ENCODE results near the gene HMGN5. TPM values are rescaled to one million over a fixed set of nuclear protein-coding genes. Genes with fewer than 3 reads are reported as not detected.

Gene HMGN5
- 1 to 10 TPM; 3.7 to 5.5 (median 5.2) TPM for total RNA-seq

- TF ChIP-seq CTCF (IDR thresholded peaks at IDR 0.05; ENCODE audit: low read depth), result no peak
Measured at GRCh38 chrX:81201671-81202455, at the start of gene HMGN5, which contains the start of gene SH3BGRL. HMGN5 (minus strand) TSS chrX:81201913; CDS start chrX:81121549, 80,364 bp downstream. SH3BGRL (plus strand) TSS chrX:81202102; CDS start chrX:81202201, 99 bp downstream.

DNA sequence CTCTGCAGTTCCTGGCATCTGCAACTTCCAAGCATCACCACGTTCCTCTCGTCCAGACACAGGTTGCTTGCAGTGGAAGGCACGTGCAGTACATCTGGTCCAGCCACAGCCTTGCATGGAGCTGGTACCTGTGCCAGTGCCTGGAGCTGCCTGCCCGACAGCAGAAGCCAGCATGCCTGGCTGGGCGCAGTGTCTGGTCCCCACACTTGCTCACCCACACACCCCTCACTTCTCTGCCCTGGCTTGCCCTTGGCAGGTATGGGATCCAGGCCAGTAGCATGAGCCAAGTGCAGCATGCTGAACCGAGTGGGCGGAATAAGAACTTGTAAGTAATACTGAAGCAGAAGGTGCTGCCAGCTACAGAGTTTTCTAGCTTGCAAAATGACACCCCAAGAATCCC, 40.0 kb upstream of the HMGN5 start:
- no peak for TF ChIP-seq CTCF (IDR thresholded peaks at IDR 0.05; ENCODE audit: low read depth)

GRCh38 chrX:81240701-81241331, 39.1 kb upstream of the HMGN5 start:
- no peak for TF ChIP-seq CTCF (IDR thresholded peaks at IDR 0.05; ENCODE audit: low read depth)

DNA sequence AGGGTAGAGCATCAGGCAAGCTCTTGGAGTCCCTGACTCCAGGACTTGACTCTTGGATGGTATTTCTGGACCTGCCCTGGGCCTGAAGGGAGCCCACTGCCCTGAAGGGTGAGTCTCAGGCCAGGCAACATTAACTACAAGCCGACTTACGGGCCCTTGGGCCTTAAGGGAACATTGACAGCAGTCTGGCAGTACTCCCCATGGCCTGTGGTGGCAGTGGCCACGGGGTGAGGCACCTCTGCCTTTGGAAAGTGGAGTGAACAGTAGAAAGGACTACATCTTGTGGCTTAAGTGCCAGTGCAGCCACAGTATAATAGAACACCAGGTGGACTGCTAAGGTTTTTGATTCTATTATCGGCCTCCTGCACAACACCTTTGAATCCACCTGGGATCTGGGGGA, 36.5 kb upstream of the HMGN5 start:
- TF ChIP-seq CTCF (IDR thresholded peaks at IDR 0.05; ENCODE audit: low read depth), result no peak

- no peak for TF ChIP-seq CTCF (IDR thresholded peaks at IDR 0.05; ENCODE audit: low read depth)
Measured at GRCh38 chrX:81237516-81237915, 35.8 kb upstream of the HMGN5 start.

- no peak for TF ChIP-seq CTCF (IDR thresholded peaks at IDR 0.05; ENCODE audit: low read depth)
Measured at GRCh38 chrX:81232218-81232617, 30.5 kb upstream of the HMGN5 start.

GRCh38 chrX:81231476-81231875, 29.8 kb upstream of the HMGN5 start:
- TF ChIP-seq CTCF (IDR thresholded peaks at IDR 0.05; ENCODE audit: low read depth), result no peak

Measured in subcutaneous adipose tissue (tissue), 4 donors.